Astrocyte (in vitro differentiated cells and primary cell): ENCODE measurements around the gene SERPINA10. TPM values are rescaled to one million over a fixed set of nuclear protein-coding genes. Genes with fewer than 3 reads are reported as not detected.

Experiments used
- DNase-seq: peaks from one replicate; pipeline ENCODE4 v3.0.0-alpha.2; 2010; ENCODE audit warnings: low read depth
- FAIRE-seq: peaks from 2 replicates; lab custom pipeline; 2011; peaks lifted over from hg19 to GRCh38; lab: Jason Lieb, UNC
- H2AFZ ChIP-seq: 2 replicates; pipeline ENCODE4 v1.6.0; 2012; ENCODE audit warnings: low read depth, low read length, inconsistent platforms
- H3K27ac ChIP-seq: 2 replicates; pipeline ENCODE4 v1.5.1; 2011; ENCODE audit warnings: low read depth, low read length, inconsistent platforms
- H3K27me3 ChIP-seq: 2 replicates; pipeline ENCODE4 v1.6.0; 2011; ENCODE audit warnings: low read length, inconsistent platforms; ENCODE audit not compliant: insufficient read depth
- H3K36me3 ChIP-seq: 2 replicates; pipeline ENCODE4 v1.5.1; 2011; ENCODE audit warnings: low read length, inconsistent platforms; ENCODE audit not compliant: insufficient read depth
- H3K4me1 ChIP-seq: 2 replicates; pipeline ENCODE4 v1.5.1; 2011; ENCODE audit warnings: low read length, inconsistent platforms; ENCODE audit not compliant: insufficient read depth
- H3K4me2 ChIP-seq: 2 replicates; pipeline ENCODE4 v1.6.0; 2012; ENCODE audit warnings: low read length, inconsistent platforms
- H3K4me3 ChIP-seq: 2 replicates; pipeline ENCODE4 v1.5.1; 2011; ENCODE audit warnings: low read depth, mild to moderate bottlenecking, low read length, inconsistent platforms; ENCODE audit not compliant: insufficient read depth
- H3K79me2 ChIP-seq: 2 replicates; pipeline ENCODE4 v1.6.0; 2012; ENCODE audit warnings: mild to moderate bottlenecking, low read length, inconsistent platforms; ENCODE audit not compliant: insufficient read depth
- H3K9ac ChIP-seq: 2 replicates; pipeline ENCODE4 v1.6.0; 2012; ENCODE audit warnings: mild to moderate bottlenecking, low read length, inconsistent platforms
- H3K9me3 ChIP-seq: 2 replicates; pipeline ENCODE4 v1.5.1; 2012; ENCODE audit warnings: low read depth, mild to moderate bottlenecking, low read length, inconsistent platforms; ENCODE audit not compliant: insufficient read depth
- H4K20me1 ChIP-seq: 2 replicates; pipeline ENCODE4 v1.6.0; 2012; ENCODE audit warnings: low read length, inconsistent platforms; ENCODE audit not compliant: insufficient read depth
- H3K27ac Mint-ChIP-seq: one replicate; pipeline ENCODE4 v1.8.0; 2021; ENCODE audit warnings: mild to moderate bottlenecking, mixed read lengths; ENCODE audit not compliant: unreplicated experiment
- H3K27me3 Mint-ChIP-seq: one replicate; pipeline ENCODE4 v1.8.0; 2021; ENCODE audit warnings: low read depth, mixed read lengths; ENCODE audit not compliant: unreplicated experiment
- H3K36me3 Mint-ChIP-seq: one replicate; pipeline ENCODE4 v1.8.0; 2021; ENCODE audit warnings: low read depth, mixed read lengths; ENCODE audit not compliant: unreplicated experiment
- H3K4me1 Mint-ChIP-seq: one replicate; pipeline ENCODE4 v1.8.0; 2021; ENCODE audit warnings: low read depth, mixed read lengths; ENCODE audit not compliant: unreplicated experiment
- H3K4me3 Mint-ChIP-seq: one replicate; pipeline ENCODE4 v1.8.0; 2021; ENCODE audit warnings: mild to moderate bottlenecking, moderate library complexity, mixed read lengths; ENCODE audit not compliant: unreplicated experiment
- H3K9me3 Mint-ChIP-seq: one replicate; pipeline ENCODE4 v1.8.0; 2021; ENCODE audit warnings: mild to moderate bottlenecking, mixed read lengths; ENCODE audit not compliant: unreplicated experiment
- CTCF ChIP-seq: IDR thresholded peaks from 2 replicates; pipeline ENCODE4 v1.5.1; 2011; ENCODE audit warnings: low read depth, mild to moderate bottlenecking, inconsistent platforms, low read length, moderate library complexity; ENCODE audit not compliant: insufficient read depth
- EZH2 ChIP-seq: IDR thresholded peaks from 2 replicates; pipeline ENCODE4 v1.6.1; 2012; ENCODE audit warnings: mild to moderate bottlenecking, low read length, inconsistent platforms; ENCODE audit not compliant: insufficient read depth
- total RNA-seq: library from RNA; stranded (reverse); gene quantifications from 2 replicates; pipeline ENCODE4 v1.2.1, GENCODE V29; 2021

The SERPINA10 gene
- total RNA-seq, 1 donor from 2014 or later, result not detected

- no peaks in the 10 kb centered on the region for H3K27me3 ChIP-seq
- no peak overlapping the region for H3K27ac ChIP-seq
- Mint-ChIP-seq H3K9me3 (no peaks in the 10 kb centered on the region), H3K36me3 (no peaks in the 10 kb centered on the region), H3K27ac (no peak overlapping the region), H3K27me3 (peaks cover 4% of the 10 kb centered on the region), H3K4me3 (no peak overlapping the region), H3K4me1 (peaks cover 3% of the 10 kb centered on the region)
- TF ChIP-seq CTCF (no peak), EZH2 (no peak)
- no peak for FAIRE-seq
- H3K4me3 ChIP-seq, result no peak overlapping the region
- no peak overlapping the region for H2AFZ ChIP-seq
- no peak overlapping the region for H3K4me2 ChIP-seq
- no peak for DNase-seq
- H3K9me3 ChIP-seq, result no peaks in the 10 kb centered on the region
- no peak overlapping the region for H3K9ac ChIP-seq
- no peaks in the 10 kb centered on the region for H3K36me3 ChIP-seq
- no peaks in the 10 kb centered on the region for H3K4me1 ChIP-seq
- H3K79me2 ChIP-seq, result no peaks in the 10 kb centered on the region
- H4K20me1 ChIP-seq, result no peaks in the 10 kb centered on the region
These were observed 37.4 kb upstream of the SERPINA10 start for GRCh38 chr14:94330432-94330831.

- peaks cover 3% of the 10 kb centered on the region for H3K4me1 Mint-ChIP-seq
- TF ChIP-seq CTCF, result no peak
- no peaks in the 10 kb centered on the region for H3K36me3 Mint-ChIP-seq
- peaks cover 4% of the 10 kb centered on the region for H3K27me3 Mint-ChIP-seq
- H4K20me1 ChIP-seq, result no peaks in the 10 kb centered on the region
- H3K9me3 Mint-ChIP-seq, result no peaks in the 10 kb centered on the region
- no peak overlapping the region for H3K4me3 Mint-ChIP-seq
- H3K4me2 ChIP-seq, result no peak overlapping the region
- no peaks in the 10 kb centered on the region for H3K36me3 ChIP-seq
- no peak overlapping the region for H3K4me3 ChIP-seq
- no peaks in the 10 kb centered on the region for H3K4me1 ChIP-seq
- H3K79me2 ChIP-seq, result no peaks in the 10 kb centered on the region
- FAIRE-seq, result no peak
- H3K27ac ChIP-seq, result no peak overlapping the region
- H3K27me3 ChIP-seq, result no peaks in the 10 kb centered on the region
- H2AFZ ChIP-seq, result no peak overlapping the region
- H3K9me3 ChIP-seq, result no peaks in the 10 kb centered on the region
- H3K9ac ChIP-seq, result no peak overlapping the region
- DNase-seq, result no peak
- no peak overlapping the region for H3K27ac Mint-ChIP-seq
These were observed 36.8 kb upstream of the SERPINA10 start for GRCh38 chr14:94329857-94330256.

- no peaks in the 10 kb centered on the region for H3K36me3 ChIP-seq
- Mint-ChIP-seq H3K36me3 (no peaks in the 10 kb centered on the region), H3K27me3 (peaks cover 4% of the 10 kb centered on the region), H3K4me3 (no peak overlapping the region), H3K27ac (no peak overlapping the region), H3K9me3 (no peaks in the 10 kb centered on the region), H3K4me1 (peaks cover under 1% of the 10 kb centered on the region)
- no peaks in the 10 kb centered on the region for H3K27me3 ChIP-seq
- H2AFZ ChIP-seq, result no peak overlapping the region
- H3K4me2 ChIP-seq, result no peak overlapping the region
- no peaks in the 10 kb centered on the region for H3K9me3 ChIP-seq
- TF ChIP-seq EZH2 (no peak), CTCF (no peak)
- no peak overlapping the region for H3K9ac ChIP-seq
- no peak overlapping the region for H3K4me3 ChIP-seq
- FAIRE-seq (no peak), DNase-seq (no peak)
- H3K4me1 ChIP-seq, result peaks cover 6% of the 10 kb centered on the region
- no peaks in the 10 kb centered on the region for H3K79me2 ChIP-seq
- H4K20me1 ChIP-seq, result no peaks in the 10 kb centered on the region
- H3K27ac ChIP-seq, result no peak overlapping the region
These were observed 35.1 kb upstream of the SERPINA10 start for GRCh38 chr14:94328196-94328595.
